BE2C (cell line): ENCODE data around the gene DLG2.

Source experiments
- DNase-seq: peaks from one replicate; pipeline ENCODE4 v3.0.0-alpha.2; 2020
- H3K27me3 ChIP-seq: fragments of 250-450 bp; sonication (Bioruptor Pico); 2 replicates; pipeline ENCODE4 v1.5.1; 2020; ENCODE audit warnings: mild to moderate bottlenecking
- H3K36me3 ChIP-seq: fragments of 250-450 bp; sonication (Bioruptor Pico); 2 replicates; pipeline ENCODE4 v1.5.1; 2020; ENCODE audit warnings: mild to moderate bottlenecking
- H3K4me1 ChIP-seq: fragments of 250-450 bp; sonication (Bioruptor Pico); 2 replicates; pipeline ENCODE4 v1.5.1; 2020
- H3K4me3 ChIP-seq: 2 replicates; pipeline ENCODE4 v1.5.1; 2011; ENCODE audit warnings: low read depth, low read length
- H3K9me3 ChIP-seq: fragments of 250-450 bp; sonication (Bioruptor Pico); 2 replicates; pipeline ENCODE4 v1.5.1; 2020
- TF ChIP-seq, protein P1 (sequence below): IDR thresholded peaks from 2 replicates; pipeline ENCODE4 v1.5.1; 2012; ENCODE audit warnings: mild to moderate bottlenecking, low read depth, low read length

DLG2 gene

DNA sequence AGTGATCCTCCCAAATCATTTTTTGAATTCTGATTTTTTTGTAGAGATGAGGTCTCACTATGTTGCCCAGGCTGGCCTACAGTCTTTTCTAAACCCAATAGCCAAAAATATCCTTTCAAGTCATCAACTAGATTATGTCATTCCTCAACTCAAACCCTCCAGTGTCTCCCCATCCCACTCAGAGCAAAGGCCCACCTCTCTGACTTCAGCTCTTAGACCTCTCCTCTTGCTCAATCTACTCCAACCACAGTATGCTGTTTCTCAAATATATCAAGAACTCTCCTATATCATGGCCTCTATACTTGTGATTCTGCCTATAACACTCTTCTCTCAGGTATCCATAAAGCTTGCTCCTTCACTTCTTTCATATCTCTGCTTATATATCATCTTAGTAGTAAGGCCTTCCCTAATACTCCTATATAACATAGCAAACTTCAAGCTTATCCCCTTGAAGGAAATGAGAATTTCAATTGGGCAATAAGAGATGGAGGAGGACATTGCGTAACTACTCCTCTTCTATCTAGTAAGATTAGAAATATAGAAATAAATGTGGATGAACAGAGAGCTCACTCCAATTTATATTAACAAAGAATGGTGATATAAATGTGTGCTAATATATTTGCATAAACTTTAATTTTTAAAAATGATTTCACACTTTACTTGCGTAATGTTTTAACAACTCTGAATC, 24.5 kb downstream of the DLG2 start:
- Histone ChIP-seq H3K9me3 (no peaks in the 10 kb centered on the region), H3K36me3 (no peaks in the 10 kb centered on the region), H3K27me3 (peaks cover 4% of the 10 kb centered on the region), H3K4me1 (no peaks in the 10 kb centered on the region), H3K4me3 (no peak overlapping the region)
- no peak for DNase-seq
- TF ChIP-seq, protein P1, sequence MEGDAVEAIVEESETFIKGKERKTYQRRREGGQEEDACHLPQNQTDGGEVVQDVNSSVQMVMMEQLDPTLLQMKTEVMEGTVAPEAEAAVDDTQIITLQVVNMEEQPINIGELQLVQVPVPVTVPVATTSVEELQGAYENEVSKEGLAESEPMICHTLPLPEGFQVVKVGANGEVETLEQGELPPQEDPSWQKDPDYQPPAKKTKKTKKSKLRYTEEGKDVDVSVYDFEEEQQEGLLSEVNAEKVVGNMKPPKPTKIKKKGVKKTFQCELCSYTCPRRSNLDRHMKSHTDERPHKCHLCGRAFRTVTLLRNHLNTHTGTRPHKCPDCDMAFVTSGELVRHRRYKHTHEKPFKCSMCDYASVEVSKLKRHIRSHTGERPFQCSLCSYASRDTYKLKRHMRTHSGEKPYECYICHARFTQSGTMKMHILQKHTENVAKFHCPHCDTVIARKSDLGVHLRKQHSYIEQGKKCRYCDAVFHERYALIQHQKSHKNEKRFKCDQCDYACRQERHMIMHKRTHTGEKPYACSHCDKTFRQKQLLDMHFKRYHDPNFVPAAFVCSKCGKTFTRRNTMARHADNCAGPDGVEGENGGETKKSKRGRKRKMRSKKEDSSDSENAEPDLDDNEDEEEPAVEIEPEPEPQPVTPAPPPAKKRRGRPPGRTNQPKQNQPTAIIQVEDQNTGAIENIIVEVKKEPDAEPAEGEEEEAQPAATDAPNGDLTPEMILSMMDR: no peak

DNA sequence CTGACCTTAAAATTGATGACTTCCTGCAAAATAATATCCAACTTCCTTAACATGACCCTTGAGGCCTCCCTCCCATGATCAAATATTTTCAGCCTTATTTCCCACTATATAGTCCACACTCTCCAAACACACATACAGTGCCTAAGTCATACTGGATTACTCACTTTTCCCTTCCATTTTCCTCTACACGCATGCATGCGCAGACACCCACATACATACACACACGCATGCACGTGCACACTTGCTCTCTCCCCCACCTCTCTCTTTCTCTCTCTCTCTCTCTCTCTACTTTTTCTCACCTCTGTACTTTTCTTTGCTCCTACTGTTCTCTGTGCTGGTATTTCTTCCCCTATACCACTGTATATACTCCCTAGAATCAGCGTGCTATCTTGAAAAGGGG, 28.1 kb downstream of the DLG2 start:
- H3K27me3 ChIP-seq: peaks cover 9% of the 10 kb centered on the region
- no peak for DNase-seq
- TF ChIP-seq, protein P1: no peak
- no peaks in the 10 kb centered on the region for H3K4me1 ChIP-seq
- H3K36me3 ChIP-seq: no peaks in the 10 kb centered on the region
- H3K4me3 ChIP-seq: no peak overlapping the region
- no peaks in the 10 kb centered on the region for H3K9me3 ChIP-seq

DNA sequence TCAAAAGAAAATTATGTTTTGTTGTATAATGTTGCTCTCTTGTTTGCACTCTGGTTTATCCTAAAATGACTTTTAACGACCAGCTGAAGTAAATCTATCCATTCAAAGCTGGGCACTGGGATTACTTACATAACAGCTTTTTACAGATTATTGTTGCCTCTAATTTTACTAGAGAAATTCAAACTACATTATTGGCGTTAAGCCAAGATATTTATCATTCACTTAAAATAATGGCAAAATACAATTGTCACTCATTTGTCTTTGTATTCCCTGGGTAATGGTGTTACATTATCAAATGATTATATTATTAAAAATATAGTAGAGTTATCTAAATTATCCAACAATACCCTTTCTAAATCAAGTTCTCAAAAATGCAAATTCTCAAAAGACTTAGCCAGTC, 30.3 kb downstream of the DLG2 start:
- Histone ChIP-seq H3K36me3 (no peaks in the 10 kb centered on the region), H3K4me3 (no peak overlapping the region), H3K4me1 (no peaks in the 10 kb centered on the region), H3K27me3 (peaks cover 9% of the 10 kb centered on the region), H3K9me3 (no peaks in the 10 kb centered on the region)
- DNase-seq: no peak
- TF ChIP-seq, protein P1: no peak

DNA sequence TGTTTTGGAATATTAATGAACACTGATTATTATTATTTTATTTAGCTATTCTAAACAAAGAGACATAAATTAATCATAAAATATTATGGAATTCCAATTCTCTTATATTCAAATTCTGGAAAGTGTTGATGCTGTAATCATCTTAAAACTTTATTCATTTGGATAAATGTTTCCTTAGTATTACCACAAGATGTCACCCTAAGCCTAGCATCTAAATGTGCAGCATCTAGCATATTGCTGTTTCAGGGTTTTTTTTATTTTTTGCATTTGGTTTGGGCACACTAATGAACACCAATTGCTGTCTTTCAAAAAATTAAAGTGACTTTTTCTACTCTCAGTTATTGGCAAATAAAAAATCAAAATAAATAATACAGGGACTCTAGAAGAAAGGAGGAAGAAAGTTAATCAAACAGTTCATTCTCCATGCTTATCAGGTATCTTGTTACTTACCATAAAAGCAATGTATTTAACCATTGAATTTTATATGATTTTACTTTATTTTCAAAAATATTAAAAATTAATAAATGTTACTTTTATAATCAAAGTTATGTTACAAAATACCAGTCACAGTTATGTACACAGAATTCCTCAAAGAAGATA, 31.8 kb downstream of the DLG2 start:
- Histone ChIP-seq H3K4me1 (no peaks in the 10 kb centered on the region), H3K9me3 (no peaks in the 10 kb centered on the region), H3K36me3 (no peaks in the 10 kb centered on the region), H3K4me3 (no peak overlapping the region), H3K27me3 (peaks cover 9% of the 10 kb centered on the region)
- DNase-seq: no peak
- TF ChIP-seq, protein P1: peak; percentile 56

DNA sequence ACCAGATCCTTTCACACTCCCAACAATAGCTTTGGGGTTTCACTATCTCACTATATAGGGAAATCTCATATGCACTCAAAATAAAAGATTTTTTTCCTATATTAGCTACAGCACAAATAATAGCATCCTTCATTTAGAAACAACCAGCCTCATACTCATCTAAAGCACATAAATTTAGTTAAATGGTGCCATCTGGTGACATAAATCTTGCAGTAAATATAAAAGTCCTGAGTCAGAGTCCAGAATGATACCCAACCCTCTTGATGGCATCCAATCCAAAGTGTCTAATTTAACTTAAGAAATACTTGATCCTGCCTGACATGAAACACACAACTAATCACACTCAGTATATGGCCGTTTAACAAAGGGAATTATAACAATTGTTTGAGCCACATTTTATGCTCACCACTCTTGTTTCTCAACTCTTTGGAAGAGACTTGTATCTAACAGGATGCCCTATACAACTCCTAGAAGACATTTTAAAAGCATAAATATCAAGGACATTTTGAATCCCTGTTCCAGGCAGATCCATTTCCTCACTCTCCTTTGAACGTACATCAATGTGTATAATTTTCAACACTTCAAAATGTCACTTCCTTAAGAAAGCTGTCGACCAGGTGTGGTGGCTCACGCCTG, 36.2 kb downstream of the DLG2 start:
- no peaks in the 10 kb centered on the region; the same call in 1 of the 2 replicates for H3K27me3 ChIP-seq
- DNase-seq: no peak
- H3K4me3 ChIP-seq: no peak overlapping the region
- TF ChIP-seq, protein P1: peak; percentile 14; the same call in 1 of the 2 replicates
- H3K4me1 ChIP-seq: no peaks in the 10 kb centered on the region
- H3K9me3 ChIP-seq: no peaks in the 10 kb centered on the region
- H3K36me3 ChIP-seq: no peaks in the 10 kb centered on the region

DNA sequence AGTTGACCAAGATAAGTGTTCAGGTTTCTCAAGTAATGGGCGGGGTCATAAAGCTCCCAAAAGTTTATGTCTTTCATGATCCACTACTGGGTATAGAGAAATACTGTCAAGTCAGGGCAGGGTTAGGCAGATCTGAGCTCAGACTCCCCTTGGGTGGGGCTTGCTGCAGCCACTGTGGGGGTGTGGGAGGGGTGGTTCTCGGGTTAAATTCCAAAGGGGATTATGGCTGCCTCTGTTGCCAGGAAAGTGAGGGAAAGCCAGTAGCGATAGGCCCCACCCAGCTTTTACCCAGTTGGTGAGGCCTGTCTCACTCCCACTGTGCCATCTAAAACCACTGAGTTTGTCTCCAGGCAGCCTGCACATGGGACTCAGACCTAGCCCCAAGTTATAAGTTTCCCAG, 37.8 kb downstream of the DLG2 start:
- TF ChIP-seq, protein P1: no peak
- no peaks in the 10 kb centered on the region; the same call in 1 of the 2 replicates for H3K27me3 ChIP-seq
- no peak for DNase-seq
- H3K4me3 ChIP-seq: no peak overlapping the region
- no peaks in the 10 kb centered on the region for H3K4me1 ChIP-seq
- H3K36me3 ChIP-seq: no peaks in the 10 kb centered on the region
- no peaks in the 10 kb centered on the region for H3K9me3 ChIP-seq
